A673 (cell line): ENCODE measurements around the gene KRTAP26-1. TPM values are rescaled to one million over a fixed set of nuclear protein-coding genes. Genes with fewer than 3 reads are reported as not detected.

Experiments
- BruUV-seq: library from RNA; stranded (reverse); fragments of 400-500 nt; replicated peaks from 2 replicates; lab custom pipeline; 2021; lab: Mats Ljungman, UMichigan
- CTCF ChIA-PET: fragments of 300-600 bp; sonication (Branson Sonifier 250); formaldehyde crosslinking; loops from one replicate; lab custom pipeline; 2022; ENCODE audit warnings: antibody characterized with exemption; lab: Charles Lee
- POLR2A ChIA-PET: fragments of 300-600 bp; sonication (Branson Sonifier 250); formaldehyde crosslinking; loops from one replicate; lab custom pipeline; 2022; ENCODE audit warnings: antibody characterized with exemption; ENCODE audit not compliant: low non-redundant PET; lab: Charles Lee
- DNase-seq: peaks from one replicate; pipeline ENCODE4 v3.0.0-alpha.2; 2015; ENCODE audit warnings: low spot score
- H3K27ac ChIP-seq: fragments of 200-600 bp; sonication (generic); 2 replicates; pipeline ENCODE4 v1.5.1; 2016; ENCODE audit warnings: mixed run types, low read depth, mild to moderate bottlenecking, mixed read lengths, antibody characterized with exemption, low read length; ENCODE audit not compliant: poor library complexity, severe bottlenecking
- H3K27me3 ChIP-seq: fragments of 200-600 bp; sonication (generic); replicated peaks from 2 replicates; pipeline ENCODE4 v1.6.1; 2017; ENCODE audit warnings: mixed run types, low read depth, mild to moderate bottlenecking, mixed read lengths, antibody characterized with exemption, low read length; ENCODE audit not compliant: insufficient read depth, poor library complexity
- H3K36me3 ChIP-seq: fragments of 200-600 bp; sonication (generic); 2 replicates; pipeline ENCODE4 v1.6.1; 2016; ENCODE audit warnings: mixed run types, mild to moderate bottlenecking, mixed read lengths, antibody characterized with exemption, low read length; ENCODE audit not compliant: insufficient read depth, poor library complexity, severe bottlenecking
- H3K4me1 ChIP-seq: fragments of 200-600 bp; sonication (generic); 2 replicates; pipeline ENCODE4 v1.6.1; 2017; ENCODE audit warnings: mixed run types, mild to moderate bottlenecking, mixed read lengths, antibody characterized with exemption, low read length; ENCODE audit not compliant: insufficient read depth, poor library complexity, severe bottlenecking
- H3K4me3 ChIP-seq: fragments of 200-600 bp; sonication (generic); 2 replicates; pipeline ENCODE4 v1.5.1; 2016; ENCODE audit warnings: low read depth, mixed run types, mild to moderate bottlenecking, mixed read lengths, low read length; ENCODE audit not compliant: poor library complexity, severe bottlenecking
- H3K9me3 ChIP-seq: fragments of 200-600 bp; sonication (generic); 2 replicates; pipeline ENCODE4 v1.6.1; 2016; ENCODE audit warnings: mixed run types, low read depth, mild to moderate bottlenecking, mixed read lengths, antibody characterized with exemption, low read length; ENCODE audit not compliant: poor library complexity, severe bottlenecking
- EZH2 ChIP-seq: fragments of 200-600 bp; sonication (generic); IDR thresholded peaks from 2 replicates; pipeline ENCODE4 v1.6.1; 2017; ENCODE audit warnings: borderline replicate concordance, low read depth, mild to moderate bottlenecking, mixed read lengths, antibody characterized with exemption, low read length; ENCODE audit not compliant: poor library complexity, severe bottlenecking
- intact Hi-C: fragments of 100-400 bp; cut with micrococcal nuclease; formaldehyde crosslinking; loops from one replicate; pipeline ENCODE4 v1.10.0; 2022; ENCODE audit not compliant: unreplicated experiment
- total RNA-seq: library from RNA; stranded (reverse); gene quantifications from 2 replicates; pipeline ENCODE4 v1.2.3, GENCODE V29; 2021
- TF ChIP-seq, protein P1 (sequence below): fragments of 300-800, 200-600 bp; sonication (generic); conservative IDR thresholded peaks from 2 replicates; pipeline ENCODE4 v1.5.1; 2017; ENCODE audit warnings: low read depth, mild to moderate bottlenecking, antibody characterized with exemption, low read length, moderate library complexity, mixed read lengths

KRTAP26-1 gene
- total RNA-seq, 1 experiment from 2014 or later: not detected

DNA sequence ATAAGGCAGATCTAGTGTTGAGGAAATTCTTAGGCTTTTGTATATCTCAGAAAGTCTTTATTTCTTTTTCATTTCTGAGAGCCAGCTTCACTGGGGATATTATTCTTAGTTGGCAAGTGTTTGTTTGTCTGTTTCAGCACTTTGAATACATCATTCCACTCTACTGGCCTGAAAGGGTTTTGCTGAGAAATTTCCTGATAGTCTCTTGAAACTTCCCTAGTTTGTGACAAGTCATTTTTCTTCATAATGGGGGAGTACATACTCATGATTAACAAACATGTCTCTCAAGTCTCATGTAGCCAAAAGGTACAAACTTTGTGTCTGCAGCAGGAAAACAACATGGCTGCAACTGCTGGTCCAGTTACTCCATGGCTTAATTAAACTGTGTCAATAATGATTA, 6.3 kb upstream of the KRTAP26-1 start:
- Histone ChIP-seq H3K9me3 (no peaks in the 10 kb centered on the region), H3K36me3 (no peaks in the 10 kb centered on the region), H3K27me3 (no peaks in the 10 kb centered on the region), H3K27ac (no peak overlapping the region), H3K4me1 (no peaks in the 10 kb centered on the region), H3K4me3 (no peak overlapping the region)
- DNase-seq: no peak
- ChIA-PET CTCF (no interaction called here), POLR2A (no interaction called here)
- BruUV-seq: no TSS peak
- TF ChIP-seq, protein P1, sequence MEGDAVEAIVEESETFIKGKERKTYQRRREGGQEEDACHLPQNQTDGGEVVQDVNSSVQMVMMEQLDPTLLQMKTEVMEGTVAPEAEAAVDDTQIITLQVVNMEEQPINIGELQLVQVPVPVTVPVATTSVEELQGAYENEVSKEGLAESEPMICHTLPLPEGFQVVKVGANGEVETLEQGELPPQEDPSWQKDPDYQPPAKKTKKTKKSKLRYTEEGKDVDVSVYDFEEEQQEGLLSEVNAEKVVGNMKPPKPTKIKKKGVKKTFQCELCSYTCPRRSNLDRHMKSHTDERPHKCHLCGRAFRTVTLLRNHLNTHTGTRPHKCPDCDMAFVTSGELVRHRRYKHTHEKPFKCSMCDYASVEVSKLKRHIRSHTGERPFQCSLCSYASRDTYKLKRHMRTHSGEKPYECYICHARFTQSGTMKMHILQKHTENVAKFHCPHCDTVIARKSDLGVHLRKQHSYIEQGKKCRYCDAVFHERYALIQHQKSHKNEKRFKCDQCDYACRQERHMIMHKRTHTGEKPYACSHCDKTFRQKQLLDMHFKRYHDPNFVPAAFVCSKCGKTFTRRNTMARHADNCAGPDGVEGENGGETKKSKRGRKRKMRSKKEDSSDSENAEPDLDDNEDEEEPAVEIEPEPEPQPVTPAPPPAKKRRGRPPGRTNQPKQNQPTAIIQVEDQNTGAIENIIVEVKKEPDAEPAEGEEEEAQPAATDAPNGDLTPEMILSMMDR: no peak
- no peak for TF ChIP-seq EZH2
- intact Hi-C loops: no loop called here

DNA sequence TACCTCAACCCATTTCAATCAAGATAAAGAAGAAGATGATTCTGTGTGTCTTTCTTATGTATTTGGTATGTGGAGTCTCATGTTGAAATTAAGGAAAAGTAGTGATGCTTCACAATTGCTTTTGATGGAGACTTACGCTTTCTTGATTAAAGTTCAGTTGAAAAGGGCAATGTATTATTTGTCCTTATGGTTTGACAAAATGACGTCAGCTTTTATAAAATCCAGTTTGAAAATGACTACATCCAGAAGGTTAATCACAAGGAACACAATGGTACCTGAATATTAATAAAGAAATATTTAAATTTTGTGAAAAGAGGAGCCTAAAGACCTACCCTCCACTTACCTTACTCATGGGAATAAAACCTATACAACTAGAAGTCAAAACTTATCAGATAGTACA, 4.4 kb downstream of the KRTAP26-1 start:
- Histone ChIP-seq H3K9me3 (no peaks in the 10 kb centered on the region), H3K27me3 (peaks cover 13% of the 10 kb centered on the region), H3K4me1 (no peaks in the 10 kb centered on the region), H3K36me3 (no peaks in the 10 kb centered on the region), H3K27ac (no peak overlapping the region), H3K4me3 (no peak overlapping the region)
- no TSS peak for BruUV-seq
- ChIA-PET POLR2A (no interaction called here), CTCF (no interaction called here)
- intact Hi-C loops: no loop called here
- TF ChIP-seq, protein P1: no peak
- TF ChIP-seq EZH2: no peak
- DNase-seq: no peak

DNA sequence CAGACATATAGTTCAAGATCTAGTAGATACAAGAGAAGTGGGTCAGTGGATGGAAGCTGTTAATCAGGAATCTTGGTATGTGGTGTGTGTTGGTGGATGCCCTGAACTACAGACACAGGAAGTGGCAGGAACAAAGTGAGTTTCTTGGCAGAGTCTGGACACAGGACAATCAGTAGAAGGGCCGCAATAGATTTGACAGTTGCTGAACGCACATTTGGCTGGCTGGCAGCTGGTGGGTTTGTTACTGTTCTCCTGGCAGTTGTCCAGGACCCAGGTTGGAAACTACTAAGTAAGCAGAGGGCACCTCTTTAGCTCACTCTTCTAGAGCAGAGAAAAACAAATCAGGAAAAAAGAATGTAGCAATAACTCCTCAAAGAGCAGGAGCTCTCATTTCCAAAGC, 13.2 kb downstream of the KRTAP26-1 start:
- no peak for DNase-seq
- H3K27me3 ChIP-seq: no peaks in the 10 kb centered on the region
- no peaks in the 10 kb centered on the region for H3K9me3 ChIP-seq
- BruUV-seq: no TSS peak
- POLR2A ChIA-PET: no interaction called here
- no peak for TF ChIP-seq EZH2
- TF ChIP-seq, protein P1: no peak
- no peak overlapping the region for H3K27ac ChIP-seq
- H3K4me3 ChIP-seq: no peak overlapping the region
- CTCF ChIA-PET: no interaction called here
- intact Hi-C loops: no loop called here
- no peaks in the 10 kb centered on the region for H3K36me3 ChIP-seq
- no peaks in the 10 kb centered on the region for H3K4me1 ChIP-seq
